GM10847 (cell line): Measurements from ENCODE around the gene TMEM38B.

Experiments
- POLR2A ChIP-seq: IDR thresholded peaks from 2 replicates; pipeline ENCODE4 v1.6.1; 2011; ENCODE audit not compliant: insufficient read length; ENCODE audit errors: extremely low read depth

Gene TMEM38B

GRCh38 chr9:105816202-105816744, 121.9 kb downstream of the TMEM38B start:
- TF ChIP-seq POLR2A: no peak

- TF ChIP-seq POLR2A: no peak
Measured at GRCh38 chr9:105816981-105817380, 122.6 kb downstream of the TMEM38B start.

- no peak for TF ChIP-seq POLR2A
Measured at GRCh38 chr9:105818903-105819302, 124.6 kb downstream of the TMEM38B start.

GRCh38 chr9:105822814-105823213, 128.5 kb downstream of the TMEM38B start:
- no peak for TF ChIP-seq POLR2A
